BJ (cell line): ENCODE data around the gene PHLPP1. TPM values are rescaled to one million over a fixed set of nuclear protein-coding genes. Genes with fewer than 3 reads are reported as not detected.
"Not testable (repeated sequence)": the region's sequence is repeated elsewhere in the genome, so short reads cannot be mapped to it uniquely, and the experiment has no call there.

Experiments used
- CTCF ChIA-PET: fragments of 350-600 bp; formaldehyde crosslinking; extraction: SDS; loops from one replicate; lab custom pipeline; 2021; ENCODE audit warnings: antibody characterized with exemption, inconsistent platforms; lab: Yijun Ruan, JAX
- POLR2A ChIA-PET: fragments of 300-600 bp; sonication (Branson Sonifier 250); formaldehyde crosslinking; extraction: SDS; loops from one replicate; lab custom pipeline; 2021; ENCODE audit warnings: antibody characterized with exemption; lab: Charles Lee
- DNase-seq: peaks from one replicate; pipeline ENCODE4 v3.0.0-alpha.2; 2011; ENCODE audit warnings: low read depth
- H3K27me3 ChIP-seq: 2 replicates; pipeline ENCODE4 v1.6.0; 2011; ENCODE audit warnings: low read length; ENCODE audit not compliant: control insufficient read depth, insufficient read depth
- H3K36me3 ChIP-seq: 2 replicates; pipeline ENCODE4 v1.5.1; 2011; ENCODE audit warnings: low read length; ENCODE audit not compliant: control insufficient read depth, insufficient read depth
- H3K4me3 ChIP-seq: 2 replicates; pipeline ENCODE4 v1.5.1; 2011; ENCODE audit warnings: low read depth, mild to moderate bottlenecking, control low read depth, low read length
- polyA plus RNA-seq: library from polyadenylated mRNA; depleted of rRNA; stranded (reverse); fragments of >200 nt; gene quantifications from 2 replicates; pipeline ENCODE4 v1.2.3, GENCODE V29; 2011
- TF ChIP-seq, protein P1 (sequence below): IDR thresholded peaks from 2 replicates; pipeline ENCODE4 v1.5.1; 2011; ENCODE audit warnings: low read depth, mild to moderate bottlenecking, control low read depth, inconsistent platforms, low read length, moderate library complexity; ENCODE audit not compliant: insufficient read depth

The PHLPP1 gene
- polyA plus RNA-seq, 1 experiment, result 4.0 TPM

DNA sequence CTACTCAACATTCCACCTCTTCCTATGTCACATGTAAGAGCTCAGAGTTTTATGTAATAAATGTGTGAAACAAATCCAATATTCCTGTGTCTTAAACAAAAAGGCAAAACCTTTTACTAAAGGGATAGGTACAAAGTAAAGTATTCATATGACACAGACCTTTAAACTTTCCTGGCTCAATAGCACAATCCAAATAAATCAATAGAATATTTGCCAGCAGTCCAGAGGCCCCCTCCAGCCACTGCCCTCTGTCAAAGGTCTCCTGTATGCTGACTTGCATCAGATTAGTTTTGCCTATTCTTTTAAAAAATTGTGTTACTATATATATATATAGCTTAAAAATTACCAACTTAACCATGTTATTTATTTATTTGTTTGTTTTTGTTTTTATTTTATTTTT, 17.7 kb upstream of the PHLPP1 start:
- H3K27me3 ChIP-seq, result peaks cover 2% of the 10 kb centered on the region; the same call in 1 of the 2 replicates
- CTCF ChIA-PET, result interaction anchor here (1.6 kb wide), 1 partner anchor 285 kb away, joined by 4 read pairs; no protein-coding TSS in a partner anchor
- TF ChIP-seq, protein P1, sequence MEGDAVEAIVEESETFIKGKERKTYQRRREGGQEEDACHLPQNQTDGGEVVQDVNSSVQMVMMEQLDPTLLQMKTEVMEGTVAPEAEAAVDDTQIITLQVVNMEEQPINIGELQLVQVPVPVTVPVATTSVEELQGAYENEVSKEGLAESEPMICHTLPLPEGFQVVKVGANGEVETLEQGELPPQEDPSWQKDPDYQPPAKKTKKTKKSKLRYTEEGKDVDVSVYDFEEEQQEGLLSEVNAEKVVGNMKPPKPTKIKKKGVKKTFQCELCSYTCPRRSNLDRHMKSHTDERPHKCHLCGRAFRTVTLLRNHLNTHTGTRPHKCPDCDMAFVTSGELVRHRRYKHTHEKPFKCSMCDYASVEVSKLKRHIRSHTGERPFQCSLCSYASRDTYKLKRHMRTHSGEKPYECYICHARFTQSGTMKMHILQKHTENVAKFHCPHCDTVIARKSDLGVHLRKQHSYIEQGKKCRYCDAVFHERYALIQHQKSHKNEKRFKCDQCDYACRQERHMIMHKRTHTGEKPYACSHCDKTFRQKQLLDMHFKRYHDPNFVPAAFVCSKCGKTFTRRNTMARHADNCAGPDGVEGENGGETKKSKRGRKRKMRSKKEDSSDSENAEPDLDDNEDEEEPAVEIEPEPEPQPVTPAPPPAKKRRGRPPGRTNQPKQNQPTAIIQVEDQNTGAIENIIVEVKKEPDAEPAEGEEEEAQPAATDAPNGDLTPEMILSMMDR, result no peak
- H3K36me3 ChIP-seq, result no peaks in the 10 kb centered on the region
- no peak for DNase-seq
- H3K4me3 ChIP-seq, result no peak overlapping the region
- POLR2A ChIA-PET, result no interaction called here

DNA sequence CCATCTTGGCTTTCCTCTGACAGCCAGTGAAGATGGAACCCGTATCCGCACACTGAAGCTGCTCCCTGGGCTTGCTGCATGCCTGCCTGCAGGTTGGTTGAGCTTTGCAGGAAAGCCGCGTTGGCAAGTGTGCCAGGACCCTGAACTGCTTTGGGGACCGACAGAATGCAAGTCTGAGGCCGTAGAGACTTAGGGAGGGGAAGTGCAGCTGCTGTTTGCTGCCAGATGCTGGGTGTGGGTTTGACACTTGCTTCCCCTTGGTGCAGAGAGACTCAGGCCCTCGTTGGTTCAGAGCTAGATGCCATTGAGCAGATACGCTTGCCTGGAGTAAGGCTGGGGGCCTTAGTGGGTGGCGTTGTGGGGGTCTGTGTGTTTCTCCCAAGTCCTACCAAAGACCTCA, 13.1 kb upstream of the PHLPP1 start:
- TF ChIP-seq, protein P1, result no peak
- ChIA-PET POLR2A (no interaction called here), CTCF (interaction anchor here (2.6 kb wide), 1 partner anchor 117 kb away, joined by 11 read pairs; no protein-coding TSS in a partner anchor)
- peaks cover 2% of the 10 kb centered on the region; the same call in 1 of the 2 replicates for H3K27me3 ChIP-seq
- no peaks in the 10 kb centered on the region for H3K36me3 ChIP-seq
- H3K4me3 ChIP-seq, result no peak overlapping the region
- DNase-seq, result no peak

DNA sequence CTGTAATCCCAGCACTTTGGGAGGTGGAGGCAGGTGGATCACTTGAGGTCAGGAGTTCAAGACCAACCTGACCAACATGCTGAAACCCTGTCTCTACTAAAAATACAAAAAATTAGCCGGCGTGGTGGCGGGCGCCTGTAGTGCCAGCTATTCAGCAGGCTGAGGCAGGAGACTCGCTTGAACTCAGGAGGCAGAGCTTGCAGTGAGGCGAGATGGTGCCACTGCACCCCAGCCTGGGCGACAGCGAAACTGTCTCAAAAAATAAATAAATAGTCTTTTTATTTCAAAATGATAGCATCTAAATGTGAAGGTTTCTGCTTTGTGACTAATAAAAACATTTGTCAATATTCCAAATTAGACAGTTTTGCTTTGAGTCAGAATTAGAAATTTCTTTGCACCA, 8.5 kb upstream of the PHLPP1 start:
- H3K27me3 ChIP-seq, H3K4me3 ChIP-seq, POLR2A ChIA-PET, DNase-seq, H3K36me3 ChIP-seq: not testable (repeated sequence)
- CTCF ChIA-PET, result interaction anchor here (1.0 to 2.0 kb wide), 3 partner anchors 8 to 276 kb away, joined by 3 to 7 read pairs (median 5); no protein-coding TSS in a partner anchor

DNA sequence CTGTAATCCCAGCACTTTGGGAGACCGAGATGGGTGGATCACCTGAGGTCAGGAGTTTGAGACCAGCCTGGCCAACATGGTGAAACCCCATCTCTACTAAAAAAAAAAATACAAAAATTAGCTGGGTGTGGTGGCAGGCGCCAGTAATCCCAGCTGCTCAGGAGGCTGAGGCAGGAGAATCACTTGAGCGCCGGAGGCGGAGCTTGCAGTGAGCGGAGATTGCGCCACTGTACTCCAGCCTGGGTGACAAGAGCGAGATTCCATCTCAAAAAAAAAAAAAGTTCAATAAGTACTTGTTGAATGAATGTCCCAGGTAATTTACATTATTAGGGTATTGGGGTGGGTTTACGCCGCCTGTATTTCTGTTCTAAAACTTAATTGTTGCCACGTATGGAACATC, 5.4 kb upstream of the PHLPP1 start:
- CTCF ChIA-PET, result interaction anchor here (1.3 to 3.9 kb wide), 3 partner anchors 124 to 269 kb away, joined by 3 to 19 read pairs (median 8); no protein-coding TSS in a partner anchor
- not testable (repeated sequence) for H3K36me3 ChIP-seq, H3K4me3 ChIP-seq, DNase-seq, H3K27me3 ChIP-seq
- POLR2A ChIA-PET, result interaction anchor here (0.6 kb wide), 1 partner anchor 90 kb away, joined by 3 read pairs; no protein-coding TSS in a partner anchor

DNA sequence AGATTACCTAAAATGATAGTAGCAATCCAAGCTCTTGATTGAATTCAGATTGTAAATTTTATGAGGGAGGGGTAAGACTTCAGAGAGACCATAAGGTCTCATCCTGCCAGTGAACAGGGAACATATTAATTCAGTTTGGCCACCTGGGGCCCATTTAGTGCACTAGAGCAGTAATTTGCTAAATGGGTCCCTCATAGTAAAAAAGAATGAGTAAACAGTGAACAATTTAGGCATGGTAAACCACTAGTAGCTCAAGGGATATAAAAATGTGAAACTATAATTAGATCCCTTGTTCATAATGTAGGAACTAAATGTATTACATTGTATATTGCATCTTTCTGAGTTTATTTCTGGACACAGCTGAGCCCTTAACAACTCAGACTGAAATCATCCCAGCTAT, 4.9 kb upstream of the PHLPP1 start:
- ChIA-PET POLR2A (interaction anchor here (0.6 kb wide), 1 partner anchor 153 kb away, joined by 3 read pairs; no protein-coding TSS in a partner anchor), CTCF (interaction anchor here (0.7 to 3.9 kb wide), 5 partner anchors 11 to 268 kb away, joined by 3 to 19 read pairs (median 3); no protein-coding TSS in a partner anchor)
- no peak overlapping the region for H3K4me3 ChIP-seq

DNA sequence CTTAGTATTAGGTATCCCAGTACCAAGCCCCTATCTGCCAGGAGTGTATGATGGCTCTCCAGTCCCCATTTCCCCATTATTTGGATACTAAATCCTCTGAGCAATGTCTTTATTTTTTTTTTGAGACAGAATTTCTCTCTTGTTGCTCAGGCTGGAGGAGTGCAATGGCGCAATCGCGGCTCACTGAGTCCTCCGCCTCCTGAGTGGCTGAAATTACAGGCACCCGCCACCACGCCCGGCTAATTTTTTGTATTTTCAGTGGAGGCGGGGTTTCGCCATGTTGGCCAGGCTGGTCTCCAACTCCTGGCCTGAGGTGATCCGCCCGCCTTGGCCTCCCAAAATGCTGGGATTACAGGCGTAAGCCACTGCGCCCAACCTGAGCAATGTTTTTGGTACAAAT, 3.6 kb upstream of the PHLPP1 start:
- peaks cover 2% of the 10 kb centered on the region; the same call in 1 of the 2 replicates for H3K27me3 ChIP-seq
- TF ChIP-seq, protein P1, result no peak
- ChIA-PET CTCF (interaction anchor here (0.6 to 3.9 kb wide), 3 partner anchors 125 to 271 kb away, joined by 3 to 19 read pairs (median 9); no protein-coding TSS in a partner anchor), POLR2A (no interaction called here)
- H3K36me3 ChIP-seq, result no peaks in the 10 kb centered on the region
- no peak for DNase-seq
- no peak overlapping the region for H3K4me3 ChIP-seq

More for the DNA sequence above, 4.9 kb upstream of the PHLPP1 start:
- TF ChIP-seq, protein P1, result 0 out of 2 replicates have a peak, but pooled peaks have one; percentile 21
- peak; percentile 71 for DNase-seq
- Histone ChIP-seq H3K36me3 (no peaks in the 10 kb centered on the region), H3K27me3 (peaks cover 2% of the 10 kb centered on the region; the same call in 1 of the 2 replicates)
